Subcutaneous abdominal adipose tissue (tissue), 5 donors: Measurements from ENCODE around the gene PHF12.
"Not testable (repeated sequence)": the region's sequence is repeated elsewhere in the genome, so short reads cannot be mapped to it uniquely, and the experiment has no call there.

Source experiments
- H3K27ac ChIP-seq: one replicate; pipeline ENCODE4 v1.7.0; 2013; ENCODE audit warnings: low read depth, mild to moderate bottlenecking, inconsistent platforms, low read length, moderate library complexity
- H3K27me3 ChIP-seq, 5 donors: one replicate each; pipeline ENCODE4 v1.7.0; 2013; ENCODE audit warnings: low read length in 5 of 5, inconsistent platforms in 1 of 5; ENCODE audit not compliant: control insufficient read depth in 5 of 5, insufficient read depth in 4 of 5
- H3K36me3 ChIP-seq, 5 donors: one replicate each; pipeline ENCODE4 v1.7.0; 2013; ENCODE audit warnings: low read length in 5 of 5; ENCODE audit not compliant: control insufficient read depth in 5 of 5, insufficient read depth in 5 of 5
- H3K4me1 ChIP-seq, 5 donors: one replicate each; pipeline ENCODE4 v1.7.0; 2013; ENCODE audit warnings: low read length in 5 of 5, mild to moderate bottlenecking in 3 of 5, moderate library complexity in 1 of 5; ENCODE audit not compliant: control insufficient read depth in 5 of 5, insufficient read depth in 5 of 5
- H3K4me3 ChIP-seq, 5 donors: one replicate each; pipeline ENCODE4 v1.7.0; 2013; ENCODE audit warnings: low read length in 5 of 5, low read depth in 1 of 5
- H3K9ac ChIP-seq, 5 donors: one replicate each; pipeline ENCODE4 v1.7.0; 2013; ENCODE audit warnings: low read length in 5 of 5, mild to moderate bottlenecking in 4 of 5, moderate library complexity in 3 of 5
- H3K9me3 ChIP-seq, 5 donors: one replicate each; pipeline ENCODE4 v1.7.0; 2013; ENCODE audit warnings: low read length in 5 of 5; ENCODE audit not compliant: control insufficient read depth in 5 of 5
- donor health status: healthy.
- donor health status: healthy.
- donor health status: healthy.
- donor health status: healthy.
- donor health status: healthy.

PHF12 gene

DNA sequence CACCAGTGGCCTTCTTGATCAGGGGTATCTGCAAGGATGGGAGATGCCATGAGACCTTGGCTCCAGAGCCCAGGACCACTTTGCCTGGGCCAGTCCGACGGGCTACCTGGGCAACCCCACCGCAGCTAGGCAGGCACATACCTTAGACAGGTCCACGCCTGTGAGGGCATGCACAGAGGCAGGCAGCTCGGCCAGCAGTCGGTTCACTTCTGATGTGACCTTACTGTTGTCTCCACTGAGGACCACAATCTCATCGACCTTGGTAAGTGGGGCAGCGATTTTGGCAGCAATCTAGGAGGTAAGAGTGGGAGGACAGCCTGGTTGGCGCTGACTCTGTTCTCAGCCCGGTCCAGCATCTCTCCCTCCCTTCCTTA is 70.8 kb downstream of the PHF12 start:
- Histone ChIP-seq H3K4me1 (no peaks in the 10 kb centered on the region), H3K4me3 (no peak overlapping the region), H3K27ac (no peak overlapping the region), H3K9me3 (no peaks in the 10 kb centered on the region), H3K36me3 (peaks cover 5 to 77% (median 76%) of the 10 kb centered on the region in 5 donors), H3K9ac (no peak overlapping the region), H3K27me3 (no peaks in the 10 kb centered on the region)

DNA sequence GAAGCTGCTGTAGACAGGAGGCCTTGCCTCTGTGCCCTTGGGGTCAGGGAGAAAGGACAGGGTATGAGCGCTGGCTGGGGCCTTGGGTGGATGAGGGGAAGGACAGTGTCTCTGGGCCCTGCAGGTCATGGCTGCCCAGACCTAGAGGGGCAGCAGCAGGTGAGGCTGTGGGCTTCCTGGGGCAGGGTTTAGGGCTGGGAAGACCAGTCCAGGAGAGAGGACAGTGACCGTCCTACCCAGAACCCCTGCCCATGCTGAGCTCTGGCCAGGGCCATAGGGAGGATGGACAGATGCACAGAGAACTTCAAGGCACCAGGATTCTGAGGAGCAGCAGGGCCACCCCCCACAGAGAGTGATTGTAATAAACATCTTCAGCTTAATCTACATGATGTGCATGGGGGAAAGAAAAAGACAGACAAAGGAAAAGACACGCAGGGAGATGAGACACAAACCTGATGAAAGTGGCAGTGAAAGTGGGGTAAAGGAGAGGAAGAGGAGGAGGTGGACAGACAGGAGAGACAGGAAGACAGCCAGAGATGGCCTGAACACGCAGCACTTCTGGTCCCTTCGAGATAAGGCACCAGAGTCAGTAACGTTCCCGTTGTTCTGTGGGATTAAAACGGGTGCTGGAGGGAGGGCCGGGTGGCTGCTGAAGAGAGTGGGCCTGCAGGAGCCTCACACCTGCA is 71.3 kb downstream of the PHF12 start:
- H3K9ac ChIP-seq, result no peak overlapping the region
- peaks cover 5 to 72% (median 71%) of the 10 kb centered on the region in 5 donors for H3K36me3 ChIP-seq
- H3K27me3 ChIP-seq, result no peaks in the 10 kb centered on the region
- no peaks in the 10 kb centered on the region for H3K9me3 ChIP-seq
- no peak overlapping the region for H3K27ac ChIP-seq
- no peak overlapping the region for H3K4me3 ChIP-seq
- no peaks in the 10 kb centered on the region for H3K4me1 ChIP-seq

DNA sequence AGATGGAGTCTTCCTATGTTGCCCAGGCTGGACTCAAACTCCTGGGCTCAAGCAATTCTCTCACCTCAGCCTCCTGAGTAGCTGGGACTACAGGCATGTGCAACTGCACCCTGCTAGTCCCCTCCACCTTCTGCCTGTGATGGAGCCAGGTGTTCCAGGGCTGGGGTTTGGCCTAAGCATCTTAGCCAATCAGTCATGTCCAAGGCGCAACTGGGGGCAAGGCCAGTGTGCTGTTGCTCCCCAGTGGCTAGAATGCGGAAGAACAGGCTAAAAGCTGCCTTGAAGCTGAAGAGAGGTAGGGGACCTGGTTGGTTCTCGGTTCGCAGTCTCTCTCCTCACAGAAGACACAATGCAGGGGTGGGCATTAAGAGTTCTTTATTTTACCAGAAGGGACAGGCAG is 72.3 kb downstream of the PHF12 start:
- H3K9me3 ChIP-seq, result no peaks in the 10 kb centered on the region
- peaks cover 5 to 62% (median 60%) of the 10 kb centered on the region in 5 donors for H3K36me3 ChIP-seq
- no peak overlapping the region for H3K27ac ChIP-seq
- H3K9ac ChIP-seq, result no peak overlapping the region
- no peaks in the 10 kb centered on the region for H3K4me1 ChIP-seq
- no peaks in the 10 kb centered on the region for H3K27me3 ChIP-seq
- no peak overlapping the region for H3K4me3 ChIP-seq

DNA sequence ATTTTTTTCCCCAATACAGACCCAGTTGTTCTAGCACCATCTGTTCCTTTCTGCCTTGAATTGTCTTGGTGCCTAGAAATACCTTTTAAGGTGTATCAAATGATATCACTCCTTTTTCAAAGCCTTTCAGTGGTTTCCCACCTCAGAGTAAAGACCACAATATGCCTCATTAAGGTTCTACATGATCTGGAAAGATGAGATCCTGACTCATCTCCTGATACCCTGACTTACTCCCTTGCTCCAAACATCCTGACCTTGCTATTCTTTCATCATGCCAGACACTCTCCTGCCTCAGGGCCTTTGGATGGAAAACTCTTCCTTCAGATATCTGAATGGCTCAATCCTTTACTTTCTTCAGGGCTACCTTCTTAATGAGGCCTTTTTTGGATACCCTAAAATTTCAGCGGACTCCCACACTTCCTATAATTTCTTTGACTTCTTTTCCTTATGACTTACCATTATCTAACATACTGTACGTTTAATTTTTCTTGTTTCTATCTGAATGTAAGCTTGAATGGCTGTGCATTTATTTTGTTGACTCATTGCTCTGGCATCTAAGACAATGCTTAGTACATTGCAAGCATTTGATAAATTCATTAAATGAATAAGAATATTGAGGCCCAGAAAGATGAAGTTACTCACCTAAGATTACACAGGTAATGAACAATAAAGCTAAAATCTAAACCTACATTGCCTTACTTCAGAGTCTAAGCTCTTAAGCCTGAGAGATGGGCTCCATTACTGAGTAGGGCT is 73.0 kb downstream of the PHF12 start:
- no peaks in the 10 kb centered on the region for H3K27me3 ChIP-seq
- H3K36me3 ChIP-seq, result peaks cover 5 to 55% (median 54%) of the 10 kb centered on the region in 5 donors
- H3K4me1 ChIP-seq, result no peaks in the 10 kb centered on the region
- no peak overlapping the region for H3K9ac ChIP-seq
- H3K27ac ChIP-seq, result no peak overlapping the region
- no peaks in the 10 kb centered on the region for H3K9me3 ChIP-seq
- H3K4me3 ChIP-seq, result no peak overlapping the region

DNA sequence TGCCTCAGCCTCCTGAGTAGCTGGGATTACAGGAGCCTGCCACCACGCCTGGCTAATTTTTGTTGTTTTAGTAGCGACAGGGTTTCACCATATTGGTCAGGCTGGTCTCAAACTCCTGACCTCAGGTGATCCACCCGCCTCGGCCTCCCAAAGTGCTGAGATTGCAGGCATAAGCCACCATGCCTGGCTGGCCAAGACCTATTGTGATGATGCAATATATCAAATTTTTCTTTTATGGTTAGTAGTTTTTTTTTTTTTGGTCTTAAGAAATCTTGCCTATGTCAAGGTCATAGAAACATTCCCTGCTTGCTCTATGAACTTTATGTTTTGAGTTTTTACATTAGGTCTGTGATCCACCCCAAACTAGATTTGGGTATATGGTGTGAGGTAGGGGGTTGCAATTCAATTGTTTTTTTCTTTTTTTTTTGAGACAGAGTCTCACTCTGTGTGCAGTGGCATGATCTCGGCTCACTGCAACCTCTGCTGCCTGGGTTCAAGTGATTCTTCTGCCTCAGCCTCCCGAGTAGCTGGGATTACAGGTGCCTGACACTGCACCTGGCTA is 74.1 kb downstream of the PHF12 start:
- H3K4me3 ChIP-seq, H3K27me3 ChIP-seq, H3K9me3 ChIP-seq, H3K9ac ChIP-seq, H3K27ac ChIP-seq, H3K4me1 ChIP-seq: not testable (repeated sequence)
- H3K36me3 ChIP-seq, result peaks cover 5 to 44% (median 43%) of the 10 kb centered on the region in 5 donors

DNA sequence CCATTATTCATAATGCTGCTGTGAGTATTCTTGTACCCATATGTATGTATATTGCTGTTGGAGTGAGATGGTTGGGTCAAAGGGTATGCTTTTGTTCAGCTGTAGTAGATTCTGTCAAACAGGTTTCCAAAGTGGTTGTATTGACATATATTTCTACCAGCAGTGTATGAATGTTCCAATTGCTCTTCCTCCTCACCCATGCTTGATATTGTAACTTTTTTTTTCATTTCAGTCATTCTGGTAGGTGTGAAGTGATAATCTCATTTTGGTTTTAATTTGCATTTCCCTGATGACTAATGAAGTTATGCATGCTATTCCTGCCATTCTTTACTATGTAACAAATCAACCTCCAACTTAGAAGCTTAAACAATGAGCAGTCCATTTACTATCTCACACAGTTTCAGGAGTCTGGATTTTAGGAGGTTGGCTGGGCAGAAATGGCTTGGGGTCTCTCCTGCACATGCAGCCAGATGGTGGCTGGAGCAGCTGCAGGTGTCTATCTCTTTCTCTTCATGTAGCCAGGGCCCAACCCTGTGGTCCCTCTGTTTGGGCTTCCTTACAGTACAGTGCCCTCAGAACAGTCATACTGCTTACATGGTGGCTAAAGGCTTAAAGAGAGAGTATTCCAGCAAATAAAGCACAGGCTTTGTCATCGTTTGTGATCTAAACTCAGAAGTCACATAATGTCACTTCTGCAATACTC is 75.3 kb downstream of the PHF12 start:
- Histone ChIP-seq H3K9ac (no peak overlapping the region), H3K36me3 (peaks cover 5 to 32% (median 31%) of the 10 kb centered on the region in 5 donors), H3K9me3 (no peaks in the 10 kb centered on the region), H3K4me1 (no peaks in the 10 kb centered on the region), H3K27ac (no peak overlapping the region), H3K27me3 (no peaks in the 10 kb centered on the region), H3K4me3 (no peak overlapping the region)

DNA sequence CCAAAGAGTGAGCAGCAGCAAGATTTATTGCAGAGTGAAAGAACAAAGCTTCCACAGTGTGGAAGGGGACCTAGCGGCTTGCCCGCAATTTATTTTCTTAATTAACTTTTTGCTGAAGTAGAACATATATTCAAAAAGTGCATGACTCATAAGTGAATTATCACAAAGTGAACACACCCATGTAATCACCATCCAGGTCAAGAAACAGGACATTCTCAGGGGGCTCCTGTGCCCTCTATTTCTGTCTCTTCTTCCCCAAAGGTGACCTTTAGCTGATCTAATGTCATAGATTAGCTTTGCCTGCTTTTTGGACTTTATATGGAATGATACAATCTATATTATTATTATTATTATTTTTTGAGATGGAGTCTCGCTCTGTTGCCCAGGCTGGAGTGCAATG is 76.6 kb downstream of the PHF12 start:
- H3K27ac ChIP-seq, result no peak overlapping the region
- peaks cover 5 to 19% (median 18%) of the 10 kb centered on the region in 5 donors for H3K36me3 ChIP-seq
- no peaks in the 10 kb centered on the region for H3K4me1 ChIP-seq
- H3K27me3 ChIP-seq, result no peaks in the 10 kb centered on the region
- H3K4me3 ChIP-seq, result no peak overlapping the region
- H3K9me3 ChIP-seq, result no peaks in the 10 kb centered on the region
- no peak overlapping the region for H3K9ac ChIP-seq

DNA sequence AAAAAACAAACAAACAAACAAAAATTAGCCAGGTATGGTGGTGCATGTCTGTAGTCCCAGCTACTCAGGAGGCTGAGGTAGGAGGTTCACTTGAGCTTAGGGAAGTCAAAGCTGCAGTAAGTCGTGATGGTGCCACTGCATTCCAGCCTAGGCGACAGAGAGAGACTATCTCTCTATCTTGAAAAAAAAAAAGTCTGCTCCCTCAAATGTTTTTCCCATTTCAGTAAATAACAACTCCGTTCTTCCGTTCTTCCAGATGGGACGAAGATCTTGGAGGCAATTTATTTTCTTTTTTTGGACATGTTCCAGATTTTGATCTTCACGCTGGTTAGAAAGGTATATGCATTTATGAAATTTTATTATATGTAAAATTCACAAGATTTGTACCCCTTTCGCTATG is 77.5 kb downstream of the PHF12 start:
- Histone ChIP-seq H3K27me3 (no peaks in the 10 kb centered on the region), H3K27ac (no peak overlapping the region), H3K9me3 (no peaks in the 10 kb centered on the region), H3K9ac (no peak overlapping the region), H3K4me3 (no peak overlapping the region), H3K36me3 (peaks cover 3 to 10% (median 9%) of the 10 kb centered on the region in 5 donors), H3K4me1 (no peaks in the 10 kb centered on the region)

DNA sequence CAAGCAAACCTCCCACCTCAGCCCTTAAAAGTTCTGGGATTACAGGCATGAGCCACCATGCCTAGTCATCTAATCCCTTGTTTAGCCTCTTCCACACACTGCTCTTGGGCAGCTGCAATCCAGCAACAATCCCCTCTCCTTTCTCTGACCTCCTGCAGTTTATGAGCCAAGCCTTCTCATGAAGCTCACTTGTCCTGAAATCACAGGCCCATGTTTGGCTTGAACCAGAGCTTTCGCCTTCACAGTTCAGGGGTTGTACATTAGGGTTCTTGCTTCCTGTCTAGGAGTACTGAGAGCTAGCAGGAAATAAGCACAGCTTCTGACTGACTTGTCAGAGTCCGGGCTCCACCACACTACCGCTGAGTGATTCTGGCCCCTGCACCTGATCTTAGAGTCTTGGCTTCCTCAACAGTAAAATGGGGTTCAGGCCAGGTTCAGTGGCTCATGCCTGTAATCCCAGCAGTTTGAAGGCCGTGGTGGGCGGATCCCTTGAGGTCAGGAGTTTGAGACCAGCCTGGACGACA is 80.2 kb downstream of the PHF12 start:
- H3K27me3 ChIP-seq, result no peaks in the 10 kb centered on the region
- no peaks in the 10 kb centered on the region for H3K9me3 ChIP-seq
- no peak overlapping the region for H3K27ac ChIP-seq
- H3K4me3 ChIP-seq, result no peak overlapping the region
- no peaks in the 10 kb centered on the region for H3K36me3 ChIP-seq
- H3K9ac ChIP-seq, result no peak overlapping the region
- no peaks in the 10 kb centered on the region for H3K4me1 ChIP-seq

DNA sequence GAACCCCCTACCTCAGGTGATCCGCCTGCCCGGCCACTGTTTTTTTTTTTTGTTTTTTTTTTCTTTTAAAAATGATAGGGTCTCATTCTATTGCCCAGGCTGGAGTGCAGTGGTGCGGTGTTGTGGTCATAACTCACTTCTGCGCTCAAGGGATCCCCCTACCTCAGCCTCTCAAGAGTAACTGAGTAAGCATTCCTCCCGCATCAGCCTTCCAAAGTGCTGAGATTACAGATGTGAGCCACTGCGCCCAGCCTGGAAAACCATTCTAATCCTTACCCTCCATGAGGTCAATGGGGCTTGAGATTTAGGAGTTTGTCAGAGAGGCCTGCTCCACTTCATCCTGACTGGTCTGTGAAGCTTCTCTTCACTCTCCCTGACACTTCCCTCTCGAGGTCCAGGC is 84.0 kb downstream of the PHF12 start:
- no peaks in the 10 kb centered on the region for H3K9me3 ChIP-seq
- no peaks in the 10 kb centered on the region for H3K4me1 ChIP-seq
- H3K27ac ChIP-seq, result no peak overlapping the region
- no peaks in the 10 kb centered on the region for H3K27me3 ChIP-seq
- H3K4me3 ChIP-seq, result no peak overlapping the region
- no peaks in the 10 kb centered on the region for H3K36me3 ChIP-seq
- H3K9ac ChIP-seq, result no peak overlapping the region
